Measurements from ENCODE around the gene PRMT1. TPM values are rescaled to one million over a fixed set of nuclear protein-coding genes. Genes with fewer than 3 reads are reported as not detected.
"Not testable (repeated sequence)": the region's sequence is repeated elsewhere in the genome, so short reads cannot be mapped to it uniquely, and the experiment has no call there.

PRMT1 gene
- total RNA-seq = 248 TPM

- no peak for FAIRE-seq
- DNase-seq (ENCODE audit: low spot score in 2 of 2) = peak in 1 of 2 donors; percentile 62
Measured at GRCh38 chr19:49677231-49677900, at the start of gene PRMT1. Gene PRMT1, plus strand, starts transcription at chr19:49677271. Its CDS starts 10 bp downstream, at chr19:49677281.

- FAIRE-seq (no peak), DNase-seq (ENCODE audit: low spot score in 2 of 2) (no peak)
Measured at GRCh38 chr19:49629659-49630058, 47.4 kb upstream of the PRMT1 start.

GRCh38 chr19:49631014-49631588, 46.0 kb upstream of the PRMT1 start:
- FAIRE-seq = no peak
- DNase-seq (ENCODE audit: low spot score in 2 of 2) = no peak

GRCh38 chr19:49631610-49632192, 45.4 kb upstream of the PRMT1 start:
- no peak for FAIRE-seq
- no peak for DNase-seq (ENCODE audit: low spot score in 2 of 2)

- FAIRE-seq = no peak
- no peak for DNase-seq (ENCODE audit: low spot score in 2 of 2)
Measured at GRCh38 chr19:49632576-49632975, 44.5 kb upstream of the PRMT1 start.

- not testable (repeated sequence) for FAIRE-seq; DNase-seq (ENCODE audit: low spot score in 2 of 2)
Measured at GRCh38 chr19:49633273-49633672, 43.8 kb upstream of the PRMT1 start.

GRCh38 chr19:49635530-49636232, 41.4 kb upstream of the PRMT1 start:
- DNase-seq (ENCODE audit: low spot score in 2 of 2) (no peak), FAIRE-seq (no peak)

GRCh38 chr19:49636233-49636932, 40.7 kb upstream of the PRMT1 start:
- FAIRE-seq = no peak
- no peak for DNase-seq (ENCODE audit: low spot score in 2 of 2)

- DNase-seq (ENCODE audit: low spot score in 2 of 2) = no peak
- no peak for FAIRE-seq
Measured at GRCh38 chr19:49637821-49638738, 39.0 kb upstream of the PRMT1 start.

GRCh38 chr19:49639401-49640112, 37.5 kb upstream of the PRMT1 start:
- FAIRE-seq (no peak), DNase-seq (ENCODE audit: low spot score in 2 of 2) (no peak)

- FAIRE-seq = peak; percentile 98
- peak; percentile 97 for DNase-seq (ENCODE audit: low spot score in 2 of 2)
Measured at GRCh38 chr19:49640113-49640898, 36.8 kb upstream of the PRMT1 start, which contains the start of gene RRAS. Gene RRAS, minus strand, starts transcription at chr19:49640143. Its CDS starts 45 bp downstream, at chr19:49640098.

GRCh38 chr19:49641688-49642491, 35.2 kb upstream of the PRMT1 start, which contains the start of gene SCAF1:
Gene SCAF1, plus strand, starts transcription at chr19:49642209. Its CDS starts 2,818 bp downstream, at chr19:49645027.
- peak; percentile 88 for FAIRE-seq
- peak; percentile 98 to 100 for DNase-seq (ENCODE audit: low spot score in 2 of 2)

GRCh38 chr19:49642492-49643035, 34.5 kb upstream of the PRMT1 start:
- FAIRE-seq (no peak), DNase-seq (ENCODE audit: low spot score in 2 of 2) (no peak)

- no peak for DNase-seq (ENCODE audit: low spot score in 2 of 2)
- no peak for FAIRE-seq
Measured at GRCh38 chr19:49643466-49643865, 33.6 kb upstream of the PRMT1 start.

GRCh38 chr19:49645592-49645991, 31.5 kb upstream of the PRMT1 start:
- DNase-seq (ENCODE audit: low spot score in 2 of 2) (no peak), FAIRE-seq (no peak)

- DNase-seq (ENCODE audit: low spot score in 2 of 2) (no peak), FAIRE-seq (no peak)
Measured at GRCh38 chr19:49645995-49646394, 31.1 kb upstream of the PRMT1 start.

- FAIRE-seq = no peak
Measured at GRCh38 chr19:49646586-49646985, 30.5 kb upstream of the PRMT1 start.

More at GRCh38 chr19:49646586-49646985, 30.5 kb upstream of the PRMT1 start:
- DNase-seq (ENCODE audit: low spot score in 2 of 2) = no peak

Data from frontal cortex (tissue), 4 donors.